ENCODE measurements around the gene KCNT1.

- TF ChIP-seq CTCF (optimal IDR thresholded peaks at IDR 0.05 in 1 of 3, IDR thresholded peaks at IDR 0.05 in 1 of 3, conservative IDR thresholded peaks at IDR 0.05 in 1 of 3; ENCODE audit: extremely low read depth in 1 of 3, insufficient read depth in 2 of 3, low read length in 3 of 3) (no peak), EZH2 (IDR thresholded peaks at IDR 0.05; ENCODE audit: low read length) (no peak)
Measured at GRCh38 chr9:135718616-135719015, 16.6 kb downstream of the KCNT1 start.

Measured in keratinocyte (primary cell).